ENCODE data around the gene ZER1. TPM values are rescaled to one million over a fixed set of nuclear protein-coding genes. Genes with fewer than 3 reads are reported as not detected.

Gene ZER1
- total RNA-seq, 1 experiment from 2014 or later = 28.6 TPM

DNA sequence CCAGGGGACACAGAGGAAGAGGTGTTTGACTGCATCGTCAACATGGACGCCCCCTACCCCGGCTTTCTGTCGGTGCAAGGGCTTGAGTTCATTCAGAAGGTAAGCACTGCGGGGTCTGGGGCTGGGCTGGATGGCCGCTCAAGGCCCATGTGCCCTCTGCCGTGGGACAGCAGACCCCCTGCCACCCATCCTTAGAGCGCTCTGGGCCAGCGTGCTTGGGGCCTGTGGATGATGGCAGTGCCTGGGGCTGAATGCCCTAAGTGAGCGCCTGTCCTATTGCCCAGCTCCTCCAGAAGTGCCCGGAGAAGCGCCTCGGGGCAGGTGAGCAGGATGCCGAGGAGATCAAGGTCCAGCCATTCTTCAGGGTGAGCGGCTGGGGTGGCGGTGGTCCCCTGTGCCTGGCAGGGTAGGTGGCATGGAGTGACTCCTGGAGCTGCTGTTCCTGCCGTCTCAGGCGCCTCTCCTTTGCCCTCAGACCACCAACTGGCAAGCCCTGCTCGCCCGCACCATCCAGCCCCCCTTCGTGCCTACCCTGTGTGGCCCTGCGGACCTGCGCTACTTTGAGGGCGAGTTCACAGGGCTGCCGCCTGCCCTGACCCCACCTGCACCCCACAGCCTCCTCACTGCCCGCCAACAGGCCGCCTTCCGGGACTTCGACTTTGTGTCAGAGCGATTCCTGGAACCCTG, 51.7 kb downstream of the ZER1 start:
- Mint-ChIP-seq H3K27ac (ENCODE audit: unreplicated experiment) (no peak overlapping the region), H3K9me3 (ENCODE audit: unreplicated experiment) (no peaks in the 10 kb centered on the region), H3K36me3 (ENCODE audit: insufficient read depth, unreplicated experiment) (peaks cover 32% of the 10 kb centered on the region), H3K4me3 (ENCODE audit: unreplicated experiment) (no peak overlapping the region), H3K4me1 (ENCODE audit: low read depth, unreplicated experiment) (peaks cover 19% of the 10 kb centered on the region), H3K27me3 (ENCODE audit: insufficient read depth, unreplicated experiment) (no peaks in the 10 kb centered on the region)
- ChIA-PET CTCF (no interaction called here), POLR2A (no interaction called here)
- no peaks in the 10 kb centered on the region for H3K9me3 ChIP-seq
- H3K27me3 ChIP-seq (replicated peaks; ENCODE audit: control insufficient read depth, insufficient read depth, low read length) = no peaks in the 10 kb centered on the region
- no peak for DNase-seq
- no peak overlapping the region for H3K4me3 ChIP-seq (ENCODE audit: low read depth, low read length)
- TF ChIP-seq, protein P1, sequence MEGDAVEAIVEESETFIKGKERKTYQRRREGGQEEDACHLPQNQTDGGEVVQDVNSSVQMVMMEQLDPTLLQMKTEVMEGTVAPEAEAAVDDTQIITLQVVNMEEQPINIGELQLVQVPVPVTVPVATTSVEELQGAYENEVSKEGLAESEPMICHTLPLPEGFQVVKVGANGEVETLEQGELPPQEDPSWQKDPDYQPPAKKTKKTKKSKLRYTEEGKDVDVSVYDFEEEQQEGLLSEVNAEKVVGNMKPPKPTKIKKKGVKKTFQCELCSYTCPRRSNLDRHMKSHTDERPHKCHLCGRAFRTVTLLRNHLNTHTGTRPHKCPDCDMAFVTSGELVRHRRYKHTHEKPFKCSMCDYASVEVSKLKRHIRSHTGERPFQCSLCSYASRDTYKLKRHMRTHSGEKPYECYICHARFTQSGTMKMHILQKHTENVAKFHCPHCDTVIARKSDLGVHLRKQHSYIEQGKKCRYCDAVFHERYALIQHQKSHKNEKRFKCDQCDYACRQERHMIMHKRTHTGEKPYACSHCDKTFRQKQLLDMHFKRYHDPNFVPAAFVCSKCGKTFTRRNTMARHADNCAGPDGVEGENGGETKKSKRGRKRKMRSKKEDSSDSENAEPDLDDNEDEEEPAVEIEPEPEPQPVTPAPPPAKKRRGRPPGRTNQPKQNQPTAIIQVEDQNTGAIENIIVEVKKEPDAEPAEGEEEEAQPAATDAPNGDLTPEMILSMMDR (IDR thresholded peaks at IDR 0.05; ENCODE audit: insufficient read depth in 1 of 2, low read depth in 1 of 2, low read length in 1 of 2, severe bottlenecking in 1 of 2, unreplicated experiment in 1 of 2) = no peak
- H3K4me1 ChIP-seq = peaks cover 8% of the 10 kb centered on the region; the same call in 1 of the 2 replicates
- BruUV-seq (replicated peaks) = no TSS peak
- intact Hi-C loops (cut with micrococcal nuclease; ENCODE audit: unreplicated experiment) = no loop called here
- H3K36me3 ChIP-seq (ENCODE audit: control insufficient read depth, insufficient read depth, low read length) = no peaks in the 10 kb centered on the region

DNA sequence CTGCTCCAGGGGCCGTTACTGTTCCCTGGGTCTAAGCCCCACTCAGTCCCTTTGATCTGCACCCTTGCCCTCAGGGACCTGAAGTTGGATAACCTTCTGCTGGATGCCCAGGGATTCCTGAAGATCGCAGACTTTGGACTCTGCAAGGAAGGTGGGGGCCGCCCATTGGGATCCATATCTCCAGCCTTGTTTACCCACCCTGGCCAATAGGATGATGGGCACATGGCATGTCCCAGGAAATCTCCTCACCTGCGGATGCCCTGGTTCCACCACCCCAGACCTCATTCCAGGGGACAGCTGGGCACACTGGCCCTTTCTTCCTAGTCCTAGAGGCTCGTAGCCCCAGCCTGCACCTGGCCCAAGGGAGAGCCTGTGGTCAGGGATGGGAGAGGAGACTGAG, 53.3 kb downstream of the ZER1 start:
- H3K4me3 Mint-ChIP-seq (ENCODE audit: unreplicated experiment) = no peak overlapping the region
- TF ChIP-seq, protein P1 (IDR thresholded peaks at IDR 0.05; ENCODE audit: insufficient read depth in 1 of 2, low read depth in 1 of 2, low read length in 1 of 2, severe bottlenecking in 1 of 2, unreplicated experiment in 1 of 2) = no peak
- peak; percentile 69 to 78 for DNase-seq
- peaks cover 14% of the 10 kb centered on the region for H3K4me1 Mint-ChIP-seq (ENCODE audit: low read depth, unreplicated experiment)
- ChIA-PET CTCF (interaction anchor here (0.6 kb wide), 2 partner anchors 53 to 538 kb away, joined by 5 read pairs; partner anchors contain the start of gene ZER1), POLR2A (no interaction called here)
- intact Hi-C loops (cut with micrococcal nuclease; ENCODE audit: unreplicated experiment) = no loop called here
- H3K9me3 Mint-ChIP-seq (ENCODE audit: unreplicated experiment) = no peaks in the 10 kb centered on the region
- peaks cover 19% of the 10 kb centered on the region for H3K36me3 Mint-ChIP-seq (ENCODE audit: insufficient read depth, unreplicated experiment)
- peaks cover 8% of the 10 kb centered on the region; the same call in 1 of the 2 replicates for H3K4me1 ChIP-seq
- BruUV-seq (replicated peaks) = no TSS peak
- H3K27ac Mint-ChIP-seq (ENCODE audit: unreplicated experiment) = no peak overlapping the region
- H3K27me3 Mint-ChIP-seq (ENCODE audit: insufficient read depth, unreplicated experiment) = no peaks in the 10 kb centered on the region
- H3K4me3 ChIP-seq (ENCODE audit: low read depth, low read length) = no peak overlapping the region
- H3K36me3 ChIP-seq (ENCODE audit: control insufficient read depth, insufficient read depth, low read length) = no peaks in the 10 kb centered on the region
- no peaks in the 10 kb centered on the region for H3K27me3 ChIP-seq (replicated peaks; ENCODE audit: control insufficient read depth, insufficient read depth, low read length)
- H3K9me3 ChIP-seq = no peaks in the 10 kb centered on the region

DNA sequence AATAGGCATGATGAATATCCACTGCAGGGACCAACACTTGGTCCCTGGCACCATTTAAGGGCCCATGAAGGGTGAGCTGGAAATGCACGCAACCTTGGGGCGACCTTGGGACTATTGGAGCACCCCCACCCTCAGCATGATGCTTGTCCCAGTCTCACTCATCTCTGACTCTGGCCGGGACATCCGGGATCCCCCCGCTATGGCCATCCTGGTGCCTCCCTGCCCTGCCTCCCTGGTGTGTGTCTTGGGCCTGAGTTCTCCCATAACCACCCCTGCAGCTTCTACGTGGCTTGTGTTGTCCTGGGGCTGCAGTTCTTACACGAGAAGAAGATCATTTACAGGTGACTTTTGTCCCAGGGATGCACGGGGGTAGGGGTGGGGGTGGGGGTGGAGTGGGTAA, 53.7 kb downstream of the ZER1 start:
- CTCF ChIA-PET = interaction anchor here (0.6 kb wide), 2 partner anchors 82 to 539 kb away, joined by 4 to 5 read pairs; no protein-coding TSS in a partner anchor
- DNase-seq = no peak
- Mint-ChIP-seq H3K9me3 (ENCODE audit: unreplicated experiment) (no peaks in the 10 kb centered on the region), H3K27me3 (ENCODE audit: insufficient read depth, unreplicated experiment) (no peaks in the 10 kb centered on the region), H3K27ac (ENCODE audit: unreplicated experiment) (no peak overlapping the region), H3K4me1 (ENCODE audit: low read depth, unreplicated experiment) (peaks cover 13% of the 10 kb centered on the region), H3K36me3 (ENCODE audit: insufficient read depth, unreplicated experiment) (peaks cover 15% of the 10 kb centered on the region), H3K4me3 (ENCODE audit: unreplicated experiment) (no peak overlapping the region)
- intact Hi-C loops (cut with micrococcal nuclease; ENCODE audit: unreplicated experiment) = no loop called here
- Histone ChIP-seq H3K9me3 (no peaks in the 10 kb centered on the region), H3K36me3 (ENCODE audit: control insufficient read depth, insufficient read depth, low read length) (no peaks in the 10 kb centered on the region), H3K27me3 (replicated peaks; ENCODE audit: control insufficient read depth, insufficient read depth, low read length) (no peaks in the 10 kb centered on the region), H3K4me1 (peaks cover 8% of the 10 kb centered on the region; the same call in 1 of the 2 replicates), H3K4me3 (ENCODE audit: low read depth, low read length) (no peak overlapping the region)
- POLR2A ChIA-PET = interaction anchor here (0.6 kb wide), 1 partner anchor 310 kb away, joined by 3 read pairs; the partner anchor contains the start of gene SH3GLB2
- TF ChIP-seq, protein P1 (IDR thresholded peaks at IDR 0.05; ENCODE audit: insufficient read depth in 1 of 2, low read depth in 1 of 2, low read length in 1 of 2, severe bottlenecking in 1 of 2, unreplicated experiment in 1 of 2) = no peak
- no TSS peak for BruUV-seq (replicated peaks)
